H1 (cell line): Measurements from ENCODE around the gene STXBP5. TPM values are rescaled to one million over a fixed set of nuclear protein-coding genes. Genes with fewer than 3 reads are reported as not detected.

Experiments
- KDM1A ChIP-seq: fragments of 200-600, 300-600 bp; sonication (generic); IDR thresholded peaks from 2 replicates; pipeline ENCODE4 v1.7.1; 2016; ENCODE audit warnings: mild to moderate bottlenecking, low read length, borderline replicate concordance
- RNF2 ChIP-seq: fragments of 200-900, 300-1000 bp; sonication (generic); IDR thresholded peaks from 2 replicates; pipeline ENCODE4 v1.7.1; 2016; ENCODE audit warnings: borderline replicate concordance, low read depth, mild to moderate bottlenecking, antibody characterized with exemption, low read length; ENCODE audit not compliant: poor library complexity, severe bottlenecking; ENCODE audit errors: missing control alignments
- SAP30 ChIP-seq: fragments of 300-600 bp; sonication (generic); IDR thresholded peaks from 2 replicates; pipeline ENCODE4 v1.7.1; 2012; ENCODE audit warnings: low read length, moderate library complexity, mild to moderate bottlenecking, inconsistent platforms; ENCODE audit not compliant: insufficient read depth, insufficient replicate concordance
- polyA plus RNA-seq, 7 experiments: library from polyadenylated mRNA; depleted of rRNA in 3 of 7; stranded (reverse) in 5 of 7; unstranded in 2 of 7; fragments of >200 nt in 5 of 7; fragments of 200-250 nt in 2 of 7; gene quantifications; 1 replicate in 5 of 7; 2 replicates in 1 of 7; 4 replicates in 1 of 7; pipeline versions ENCODE4 v1.2.1 to v1.2.3, GENCODE V29; 2011 to 2013; ENCODE audit warnings: missing spikeins in 2 of 7, mixed read lengths in 2 of 7
- total RNA-seq: library from RNA; stranded (reverse); fragmentation: NEBNext Ultra II Directional; extraction: Animal tissue kit (Norgen Biotek cat#: 25700); gene quantifications from 2 replicates; pipeline ENCODE4 v1.2.1, GENCODE V29; 2021
- TF ChIP-seq, protein P1 (sequence below): IDR thresholded peaks from 2 replicates; pipeline ENCODE4 v1.6.1; 2011; ENCODE audit warnings: low read length, improper control_type of control experiment

Gene STXBP5
- total and polyA plus RNA-seq, 2 of the 8 experiments (the other 6 are each of a cell fraction or from before 2014, with no cell fraction given): 2.7 to 10.8 TPM

DNA sequence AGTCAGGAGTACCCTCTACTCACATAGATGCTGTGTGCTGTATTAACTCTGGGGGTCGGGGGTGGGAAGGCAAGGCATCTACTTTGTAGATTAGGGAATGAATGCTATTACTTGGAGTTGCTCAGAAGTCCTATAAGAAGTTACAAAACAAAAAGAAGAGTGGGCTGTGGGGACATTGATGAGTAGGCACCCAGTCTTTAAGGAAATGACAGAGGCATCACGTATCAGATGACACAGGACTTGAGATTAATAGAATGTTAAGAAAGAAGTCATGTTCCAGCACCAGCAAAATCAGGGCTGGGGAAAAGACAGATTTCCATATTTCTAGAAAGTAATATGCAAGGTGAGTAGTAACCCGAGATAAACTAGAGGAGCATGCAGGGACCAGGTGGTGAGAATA is 19.0 kb upstream of the STXBP5 start (continued):
- TF ChIP-seq KDM1A (no peak), SAP30 (no peak), RNF2 (no peak)
- TF ChIP-seq, protein P1, sequence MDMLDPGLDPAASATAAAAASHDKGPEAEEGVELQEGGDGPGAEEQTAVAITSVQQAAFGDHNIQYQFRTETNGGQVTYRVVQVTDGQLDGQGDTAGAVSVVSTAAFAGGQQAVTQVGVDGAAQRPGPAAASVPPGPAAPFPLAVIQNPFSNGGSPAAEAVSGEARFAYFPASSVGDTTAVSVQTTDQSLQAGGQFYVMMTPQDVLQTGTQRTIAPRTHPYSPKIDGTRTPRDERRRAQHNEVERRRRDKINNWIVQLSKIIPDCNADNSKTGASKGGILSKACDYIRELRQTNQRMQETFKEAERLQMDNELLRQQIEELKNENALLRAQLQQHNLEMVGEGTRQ: no peak
